A549 (cell line): ENCODE results near the gene OR5B12. TPM values are rescaled to one million over a fixed set of nuclear protein-coding genes. Genes with fewer than 3 reads are reported as not detected.

Source experiments
- ATAC-seq, 2 experiments: fragments of 200-7000 bp in 1 of 2; fragments of >200 bp in 1 of 2; cut with Nextera tagmentation in 1 of 2; cut with Tn5 transposase in 1 of 2; 3 replicates each; pipeline versions ENCODE4 v1.8.0 to v1.9.1; 2018 to 2020; ENCODE audit warnings: mild to moderate bottlenecking in 1 of 2, moderate library complexity in 1 of 2
- CTCF ChIA-PET: fragments of 300-600 bp; sonication (Branson Sonifier 250); formaldehyde crosslinking; extraction: SDS; loops from one replicate; lab custom pipeline; 2021; ENCODE audit warnings: antibody characterized with exemption, inconsistent platforms; lab: Yijun Ruan, JAX
- POLR2A ChIA-PET: fragments of 350-600 bp; formaldehyde crosslinking; extraction: SDS; loops from one replicate; lab custom pipeline; 2021; ENCODE audit warnings: antibody characterized with exemption, inconsistent platforms; lab: Yijun Ruan, JAX
- DNase-seq, 2 experiments: peaks; one replicate each; pipeline versions ENCODE4 v3.0.0 to v3.0.0-alpha.2; 2011 to 2016; ENCODE audit warnings: low read depth in 1 of 2, low spot score in 1 of 2
- FAIRE-seq: peaks from 2 replicates; lab custom pipeline; 2011; peaks lifted over from hg19 to GRCh38; lab: Jason Lieb, UNC
- H3K27ac ChIP-seq, 2 experiments: fragments of >200 bp; sonication (Bioruptor Twin); formaldehyde crosslinking; 3 replicates each; pipeline ENCODE4 v1.5.1; 2016 to 2017
- H3K4me1 ChIP-seq: fragments of >200 bp; sonication (Bioruptor Twin); formaldehyde crosslinking; 3 replicates; pipeline ENCODE4 v1.6.1; 2016
- H3K4me2 ChIP-seq: fragments of >200 bp; sonication (Bioruptor Twin); formaldehyde crosslinking; 3 replicates; pipeline ENCODE4 v1.6.1; 2016
- H3K4me3 ChIP-seq: fragments of >200 bp; sonication (Bioruptor Twin); formaldehyde crosslinking; 3 replicates; pipeline ENCODE4 v1.5.1; 2016
- H3K9me3 ChIP-seq: fragments of >200 bp; sonication (Bioruptor Twin); formaldehyde crosslinking; 3 replicates; pipeline ENCODE4 v1.6.1; 2016
- ATOH8 ChIP-seq: fragments of 250-450 bp; sonication (Bioruptor Pico); IDR thresholded peaks from 2 replicates; pipeline ENCODE4 v1.5.0; 2020; ENCODE audit warnings: low read depth, mild to moderate bottlenecking, moderate library complexity
- BCL3 ChIP-seq: fragments of >200 bp; sonication (Bioruptor Twin); formaldehyde crosslinking; IDR thresholded peaks from 3 replicates; pipeline ENCODE4 v1.6.1; 2016
- CEBPB ChIP-seq, 2 experiments: fragments of >200 bp in 1 of 2; sonication (Bioruptor Twin) in 1 of 2; formaldehyde crosslinking in 1 of 2; IDR thresholded peaks; 2 replicates each; pipeline ENCODE4 v1.6.1; 2012 to 2016
- CHD4 ChIP-seq: fragments of 200-600 bp; sonication (generic); IDR thresholded peaks from 2 replicates; pipeline ENCODE4 v1.6.1; 2016; ENCODE audit warnings: antibody characterized with exemption, mild to moderate bottlenecking, borderline replicate concordance
- EP300 ChIP-seq, 2 experiments: fragments of >200 bp; sonication (Bioruptor Twin); formaldehyde crosslinking; IDR thresholded peaks; 2 replicates in 1 of 2; 3 replicates in 1 of 2; pipeline ENCODE4 v1.6.1; 2016 to 2017
- FOXS1 ChIP-seq: fragments of 250-450 bp; sonication (Bioruptor Pico); IDR thresholded peaks from 2 replicates; pipeline ENCODE4 v1.5.0; 2020; ENCODE audit warnings: mild to moderate bottlenecking, moderate library complexity
- GATA3 ChIP-seq: IDR thresholded peaks from 2 replicates; pipeline ENCODE4 v1.6.1; 2012; ENCODE audit warnings: borderline replicate concordance
- HDAC2 ChIP-seq: fragments of 200-600 bp; sonication (generic); IDR thresholded peaks from 2 replicates; pipeline ENCODE4 v1.6.1; 2016
- HES2 ChIP-seq: fragments of >200 bp; sonication (Bioruptor Twin); formaldehyde crosslinking; IDR thresholded peaks from 2 replicates; pipeline ENCODE4 v1.6.1; 2016
- HOXB5 ChIP-seq: fragments of 250-450 bp; sonication (Bioruptor Pico); IDR thresholded peaks from 2 replicates; pipeline ENCODE4 v1.5.0; 2020; ENCODE audit warnings: mild to moderate bottlenecking, moderate library complexity
- KDM1A ChIP-seq: fragments of 200-600 bp; sonication (generic); IDR thresholded peaks from 2 replicates; pipeline ENCODE4 v1.6.1; 2016; ENCODE audit warnings: low read depth, mild to moderate bottlenecking
- MAFK ChIP-seq: fragments of 450-650 bp; IDR thresholded peaks from 2 replicates; pipeline ENCODE4 v1.6.1; 2014; ENCODE audit not compliant: partially characterized antibody
- MAX ChIP-seq: IDR thresholded peaks from 2 replicates; pipeline ENCODE4 v1.6.1; 2012
- MAZ ChIP-seq: fragments of 150-350 bp; IDR thresholded peaks from 2 replicates; pipeline ENCODE4 v1.6.1; 2014; ENCODE audit warnings: antibody characterized with exemption, low read depth, low read length, borderline replicate concordance
- NPAS2 ChIP-seq: fragments of 250-450 bp; sonication (Bioruptor Pico); IDR thresholded peaks from 2 replicates; pipeline ENCODE4 v1.8.0; 2022; ENCODE audit warnings: mild to moderate bottlenecking, moderate library complexity, borderline replicate concordance
- NR3C1 ChIP-seq: fragments of >200 bp; sonication (Bioruptor Twin); formaldehyde crosslinking; IDR thresholded peaks from 3 replicates; pipeline ENCODE4 v1.6.1; 2017
- PBX3 ChIP-seq: IDR thresholded peaks from 2 replicates; pipeline ENCODE4 v1.6.1; 2012
- POLR2A ChIP-seq: IDR thresholded peaks from 2 replicates; pipeline ENCODE4 v1.6.1; 2012; ENCODE audit warnings: mild to moderate bottlenecking, low read length
- RAD21 ChIP-seq, 2 experiments: fragments of >200 bp in 1 of 2; sonication (Bioruptor Twin) in 1 of 2; formaldehyde crosslinking in 1 of 2; IDR thresholded peaks in 1 of 2; conservative IDR thresholded peaks in 1 of 2; 2 replicates in 1 of 2; 3 replicates in 1 of 2; pipeline ENCODE4 v1.6.1; 2012 to 2018; ENCODE audit warnings: inconsistent platforms in 1 of 2
- REST ChIP-seq: fragments of 200-600 bp; sonication (generic); IDR thresholded peaks from 2 replicates; pipeline ENCODE4 v1.6.1; 2016; ENCODE audit warnings: antibody characterized with exemption, mild to moderate bottlenecking, moderate library complexity
- RFX5 ChIP-seq: fragments of 450-650 bp; IDR thresholded peaks from 2 replicates; pipeline ENCODE4 v1.7.1; 2014; ENCODE audit warnings: antibody characterized with exemption, mild to moderate bottlenecking, moderate library complexity
- TFCP2L1 ChIP-seq: fragments of 250-450 bp; sonication (Bioruptor Pico); IDR thresholded peaks from 2 replicates; pipeline ENCODE4 v1.5.0; 2021; ENCODE audit warnings: mild to moderate bottlenecking
- TP53 ChIP-seq: fragments of 250-450 bp; sonication (Bioruptor Pico); IDR thresholded peaks from 2 replicates; pipeline ENCODE4 v1.5.0; 2021; ENCODE audit warnings: mild to moderate bottlenecking, moderate library complexity
- ZC3H11A ChIP-seq: fragments of 450-650 bp; IDR thresholded peaks from 2 replicates; pipeline ENCODE4 v1.6.1; 2014; ENCODE audit warnings: antibody characterized with exemption, mild to moderate bottlenecking
- WGBS: methylation state at CpG from one replicate; pipeline ENCODE4 v1.1.6; 2017; ENCODE audit errors: missing lambda C conversion rate; 5-methylcytosine and 5-hydroxymethylcytosine counted together
- polyA plus RNA-seq, 4 experiments: library from polyadenylated mRNA; depleted of rRNA in 3 of 4; stranded (reverse); fragments of >200 nt; fragmentation: RNase III in 1 of 4; extraction: RNeasy Plus Mini Kit Qiagen cat#74134 plus additional on column Dnase treatment in 1 of 4; gene quantifications; 2 replicates in 3 of 4; 3 replicates in 1 of 4; pipeline ENCODE4 v1.2.3, GENCODE V29; 2011 to 2017

The OR5B12 gene
- polyA plus RNA-seq, 2 of the 4 experiments (the other 2 are of a cell fraction) = not detected

- ChIA-PET CTCF (interaction anchor here (0.6 kb wide), 1 partner anchor 457 kb away, joined by 3 read pairs; no protein-coding TSS in a partner anchor), POLR2A (no interaction called here)
- H3K4me1 ChIP-seq = no peaks in the 10 kb centered on the region
- ATAC-seq = no peak
- H3K4me2 ChIP-seq = no peak overlapping the region
- H3K9me3 ChIP-seq = 0 out of 3 replicates have a peak, but pooled peaks cover 3% of the 10 kb centered on the region
- no peak for TF ChIP-seq RAD21 (conservative IDR thresholded peaks at IDR 0.05 in 1 of 2, IDR thresholded peaks at IDR 0.05 in 1 of 2)
- TF ChIP-seq FOXS1 (CRISPR knock-in tag) = no peak
- no peak for TF ChIP-seq BCL3
- TF ChIP-seq NR3C1 = no peak
- no peak for TF ChIP-seq CEBPB (IDR thresholded peaks at IDR 0.05)
- no peak for TF ChIP-seq CHD4
- no peak for TF ChIP-seq MAFK
- no peak for TF ChIP-seq GATA3
- TF ChIP-seq NPAS2 (CRISPR knock-in tag) = no peak
- TF ChIP-seq ATOH8 (CRISPR knock-in tag) = no peak
- no peak for TF ChIP-seq ZC3H11A
- no peak for TF ChIP-seq TFCP2L1 (CRISPR knock-in tag)
- no peak for TF ChIP-seq POLR2A
- TF ChIP-seq TP53 (CRISPR knock-in tag) = no peak
- TF ChIP-seq HOXB5 (CRISPR knock-in tag) = no peak
- TF ChIP-seq, all 56 proteins: peak for 0
- DNase-seq (no peak), FAIRE-seq (no peak)
- Histone ChIP-seq H3K27ac (no peak overlapping the region), H3K4me3 (no peak overlapping the region)
Observed at GRCh38 chr11:58394195-58394594, 47.8 kb downstream of the OR5B12 start.

- ATAC-seq = no peak
- CTCF ChIA-PET = no interaction called here
- no peak for DNase-seq
- TF ChIP-seq HES2 = no peak
- no peak for TF ChIP-seq EP300 (IDR thresholded peaks at IDR 0.05)
- no peak for TF ChIP-seq MAX
- no peak for TF ChIP-seq MAZ
- TF ChIP-seq RAD21 (conservative IDR thresholded peaks at IDR 0.05 in 1 of 2, IDR thresholded peaks at IDR 0.05 in 1 of 2) = no peak
- no peak for TF ChIP-seq TP53 (CRISPR knock-in tag)
- no peak for TF ChIP-seq POLR2A
- TF ChIP-seq PBX3 = no peak
- no peak for TF ChIP-seq CEBPB (IDR thresholded peaks at IDR 0.05)
- TF ChIP-seq HDAC2 = no peak
- TF ChIP-seq REST = no peak
- no peak for TF ChIP-seq NPAS2 (CRISPR knock-in tag)
- TF ChIP-seq BCL3 = no peak
- no peak for TF ChIP-seq RFX5
- TF ChIP-seq KDM1A = no peak
- 0% methylated on average over 1 of the region's 1 CpG for WGBS
- 0 out of 3 replicates have a peak, but pooled peaks cover 3% of the 10 kb centered on the region for H3K9me3 ChIP-seq
- H3K27ac ChIP-seq = no peak overlapping the region
- H3K4me3 ChIP-seq = no peak overlapping the region
- POLR2A ChIA-PET = no interaction called here
- H3K4me1 ChIP-seq = no peaks in the 10 kb centered on the region
- no peak overlapping the region for H3K4me2 ChIP-seq
- no peak for FAIRE-seq
Observed at GRCh38 chr11:58392746-58393145, 49.3 kb downstream of the OR5B12 start.
